Coronary artery (tissue), 2 donors: ENCODE data around the gene LSP1.

Experiments used
- DNase-seq: peaks from one replicate; pipeline ENCODE4 v3.0.0-alpha.2; 2017; ENCODE audit warnings: low spot score
- H3K27ac ChIP-seq, 2 donors: fragments of 200-600 bp; sonication (generic); one replicate each; pipeline ENCODE4 v1.5.1; 2016 to 2019
- H3K4me3 ChIP-seq: fragments of 200-600 bp; sonication (generic); 2 replicates; pipeline ENCODE4 v1.5.1; 2016; ENCODE audit warnings: mild to moderate bottlenecking, moderate library complexity
- CTCF ChIP-seq: fragments of 200-600 bp; sonication (generic); IDR thresholded peaks from one replicate; pipeline ENCODE4 v1.5.1; 2019; ENCODE audit warnings: antibody characterized with exemption

LSP1 gene

GRCh38 chr11:1853376-1854131 lies 670 bp downstream of the LSP1 start:
- H3K27ac ChIP-seq, result peak overlapping the region in 1 of 2 donors; percentile 4
- no peak for DNase-seq

GRCh38 chr11:1854132-1854948 lies 1.5 kb downstream of the LSP1 start:
- TF ChIP-seq CTCF, result no peak
- Histone ChIP-seq H3K27ac (no peak overlapping the region), H3K4me3 (no peak overlapping the region)
- DNase-seq, result no peak

More at GRCh38 chr11:1853376-1854131, 670 bp downstream of the LSP1 start:
- peak overlapping the region; percentile 48 for H3K4me3 ChIP-seq
- TF ChIP-seq CTCF, result no peak

GRCh38 chr11:1854949-1855885 lies 2.3 kb downstream of the LSP1 start:
- no peak for DNase-seq
- H3K4me3 ChIP-seq, result no peak overlapping the region
- H3K27ac ChIP-seq, result no peak overlapping the region
- TF ChIP-seq CTCF, result no peak

GRCh38 chr11:1855886-1856265 lies 3.0 kb downstream of the LSP1 start:
- no peak overlapping the region for H3K4me3 ChIP-seq
- no peak for DNase-seq
- no peak for TF ChIP-seq CTCF
- no peak overlapping the region for H3K27ac ChIP-seq

- DNase-seq, result no peak
- no peak overlapping the region for H3K4me3 ChIP-seq
- no peak overlapping the region for H3K27ac ChIP-seq
- no peak for TF ChIP-seq CTCF
Measured at GRCh38 chr11:1856306-1857005, 3.6 kb downstream of the LSP1 start.

- TF ChIP-seq CTCF, result no peak
- H3K27ac ChIP-seq, result no peak overlapping the region
- no peak overlapping the region for H3K4me3 ChIP-seq
- no peak for DNase-seq
Measured at GRCh38 chr11:1857064-1857463, 4.2 kb downstream of the LSP1 start.
